ENCODE data around the gene AFG1L. TPM values are rescaled to one million over a fixed set of nuclear protein-coding genes. Genes with fewer than 3 reads are reported as not detected.

Gene AFG1L
- total and polyA plus RNA-seq, 2 experiments from 2014 or later, result 4.1 to 8.7 TPM

- no peaks in the 10 kb centered on the region for H3K4me1 ChIP-seq (ENCODE audit: insufficient read depth)
- no peak overlapping the region for H3K27ac ChIP-seq (ENCODE audit: low read depth)
- no peaks in the 10 kb centered on the region for H3F3A ChIP-seq (replicated peaks; ENCODE audit: low read depth)
- no peaks in the 10 kb centered on the region for H3K9me2 ChIP-seq (ENCODE audit: insufficient read depth)
- H3K9me3 Mint-ChIP-seq, result no peaks in the 10 kb centered on the region; the same call in 2 of the 3 replicates
- no peak overlapping the region for H3K27ac Mint-ChIP-seq
- no peak for TF ChIP-seq NANOG (IDR thresholded peaks at IDR 0.05; ENCODE audit: borderline replicate concordance)
- no peak for TF ChIP-seq CTCF (conservative IDR thresholded peaks at IDR 0.05; ENCODE audit: low read depth in 2 of 2)
- no peak for TF ChIP-seq JUNB (IDR thresholded peaks at IDR 0.05; ENCODE audit: unreplicated experiment)
- no peak for TF ChIP-seq ZNF114 (CRISPR knock-in tag; IDR thresholded peaks at IDR 0.05)
- TF ChIP-seq CREB1 (CRISPR knock-in tag; IDR thresholded peaks at IDR 0.05; ENCODE audit: low read depth), result no peak
- no peak for TF ChIP-seq POLR2AphosphoS5 (IDR thresholded peaks at IDR 0.05; ENCODE audit: low read depth)
- TF ChIP-seq REST (IDR thresholded peaks at IDR 0.05; ENCODE audit: unreplicated experiment), result no peak
- TF ChIP-seq STAT1 (IDR thresholded peaks at IDR 0.05; ENCODE audit: unreplicated experiment), result no peak
- no peak for TF ChIP-seq EZH2 (IDR thresholded peaks at IDR 0.05; ENCODE audit: low read depth, unreplicated experiment)
- TF ChIP-seq ZNF462 (CRISPR knock-in tag; IDR thresholded peaks at IDR 0.05), result no peak
- TF ChIP-seq ETS1 (IDR thresholded peaks at IDR 0.05), result no peak
- TF ChIP-seq EZH2phosphoT487 (IDR thresholded peaks at IDR 0.05; ENCODE audit: unreplicated experiment), result no peak
- no peak for TF ChIP-seq ZNF331 (CRISPR knock-in tag; IDR thresholded peaks at IDR 0.05; ENCODE audit: low read depth)
- H3K4me3 ChIP-seq, result no peak overlapping the region
- ATAC-seq (no peak), DNase-seq (ENCODE audit: low spot score) (no peak)
- H3K4me3 Mint-ChIP-seq, result no peak overlapping the region
- H4K20me1 ChIP-seq (replicated peaks; ENCODE audit: insufficient read depth), result no peaks in the 10 kb centered on the region
- peaks cover 2% of the 10 kb centered on the region; the same call in 1 of the 3 replicates for H3K4me1 Mint-ChIP-seq
- no peaks in the 10 kb centered on the region for H3K79me2 ChIP-seq (replicated peaks; ENCODE audit: insufficient read depth)
- no peak overlapping the region for H2AFZ ChIP-seq
- H3K36me3 Mint-ChIP-seq (ENCODE audit: low read depth), result no peaks in the 10 kb centered on the region
- no peaks in the 10 kb centered on the region for H3K27me3 ChIP-seq (ENCODE audit: insufficient read depth)
- H3K4me2 ChIP-seq, result no peak overlapping the region
- H3K36me3 ChIP-seq (ENCODE audit: insufficient read depth), result no peaks in the 10 kb centered on the region
- H3K27me3 Mint-ChIP-seq (ENCODE audit: insufficient read depth, low read depth, poor library complexity), result no peaks in the 10 kb centered on the region
These were observed 182.1 kb downstream of the AFG1L start for GRCh38 chr6:108476847-108477430.

Data from GM23338 (cell line).